K562 (cell line): ENCODE measurements around the gene ZNF723. TPM values are rescaled to one million over a fixed set of nuclear protein-coding genes. Genes with fewer than 3 reads are reported as not detected.

Experiments used
- DNMT1 ChIP-seq: fragments of 450-650 bp; IDR thresholded peaks from 2 replicates; pipeline ENCODE4 v1.6.1; 2016; ENCODE audit warnings: antibody characterized with exemption, mild to moderate bottlenecking
- FOXJ2 ChIP-seq: fragments of 200-800 bp; sonication (Bioruptor generic); IDR thresholded peaks from 2 replicates; pipeline ENCODE4 v1.6.1; 2016; ENCODE audit warnings: missing genetic modification characterization, missing compliant biosample characterization
- IFI16 ChIP-seq: fragments of 250-450 bp; sonication (Bioruptor Pico); IDR thresholded peaks from 2 replicates; pipeline ENCODE4 v2.1.2; 2022; ENCODE audit warnings: mild to moderate bottlenecking, inconsistent platforms
- KLF10 ChIP-seq: fragments of 250-450 bp; sonication (Bioruptor Pico); IDR thresholded peaks from 2 replicates; pipeline ENCODE4 v1.6.1; 2021; ENCODE audit warnings: matching md5 sums
- MYNN ChIP-seq, 2 experiments: sonication (generic); formaldehyde crosslinking in 1 of 2; IDR thresholded peaks; 2 replicates each; pipeline versions ENCODE4 v1.5.0 to v1.6.1; 2016 to 2020; ENCODE audit warnings: antibody characterized with exemption in 1 of 2, missing genetic modification reagents in 1 of 2
- SIN3A ChIP-seq, 2 experiments: fragments of 150-350 bp in 1 of 2; IDR thresholded peaks; 2 replicates each; pipeline ENCODE4 v1.6.1; 2011 to 2016; ENCODE audit warnings: borderline replicate concordance in 2 of 2, low read depth in 2 of 2, low read length in 2 of 2, mild to moderate bottlenecking in 2 of 2, moderate library complexity in 2 of 2; ENCODE audit not compliant: control insufficient read depth in 1 of 2
- WHSC1 ChIP-seq: IDR thresholded peaks from one replicate; pipeline ENCODE4 v1.6.1; 2012; ENCODE audit warnings: low read length, control low read depth, inconsistent platforms
- ZBTB40 ChIP-seq, 2 experiments: fragments of 450-650 bp in 1 of 2; sonication (generic) in 1 of 2; formaldehyde crosslinking in 1 of 2; IDR thresholded peaks; 2 replicates each; pipeline versions ENCODE4 v1.7.1 to v1.9.0; 2016 to 2022; ENCODE audit warnings: inconsistent platforms in 1 of 2, mild to moderate bottlenecking in 1 of 2, missing genetic modification reagents in 1 of 2
- ZNF347 ChIP-seq: fragments of 450-650 bp; formaldehyde crosslinking; IDR thresholded peaks from 2 replicates; pipeline ENCODE4 v1.4.0; 2020; ENCODE audit warnings: low read depth, mild to moderate bottlenecking, moderate library complexity
- polyA plus RNA-seq, 8 experiments: library from polyadenylated mRNA; depleted of rRNA in 4 of 8; stranded (reverse) in 5 of 8; unstranded in 3 of 8; fragments of >200 nt; fragmentation: Nextera tagmentation in 2 of 8; fragmentation: Illumina TruSeq in 1 of 8; extraction: Ambion mirVana in 2 of 8; extraction: Trizol in 1 of 8; gene quantifications; 2 replicates each; pipeline versions ENCODE4 v1.2.1 to v1.2.3, GENCODE V29; 2011 to 2014; ENCODE audit warnings: inconsistent platforms in 1 of 8, missing spikeins in 1 of 8
- total RNA-seq, 7 experiments: library from RNA; depleted of rRNA in 6 of 7; stranded (reverse); fragments of >200 nt in 6 of 7; fragmentation: Illumina TruSeq in 2 of 7; extraction: Trizol in 2 of 7; gene quantifications; 2 replicates each; pipeline versions ENCODE4 v1.2.1 to v1.2.3, GENCODE V29; 2011 to 2021; ENCODE audit warnings: low replicate concordance in 1 of 7
- TF ChIP-seq, protein P1 (sequence below), 3 experiments: fragments of 200-800 bp in 1 of 3; sonication (Bioruptor generic) in 1 of 3; sonication (generic) in 1 of 3; formaldehyde crosslinking in 1 of 3; IDR thresholded peaks; 2 replicates each; pipeline versions ENCODE4 v1.6.1 to v1.8.0; 2016 to 2022; ENCODE audit warnings: mild to moderate bottlenecking in 2 of 3, missing compliant biosample characterization in 2 of 3, missing genetic modification characterization in 2 of 3, missing genetic modification reagents in 1 of 3

The ZNF723 gene
- total and polyA plus RNA-seq, 9 of the 15 experiments (the other 6 are each of a cell fraction or from before 2014, with no cell fraction given) = 0.07 to 0.18 (median 0.11) TPM; not detected in 6

GRCh38 chr19:22832031-22832762 is at the start of gene ZNF723 (continued):
- TF ChIP-seq ZBTB40 (IDR thresholded peaks at IDR 0.05) (no peak), ZBTB40 (CRISPR knock-in tag; IDR thresholded peaks at IDR 0.05) (no peak), MYNN (IDR thresholded peaks at IDR 0.05) (no peak), MYNN (CRISPR knock-in tag; IDR thresholded peaks at IDR 0.05) (no peak), IFI16 (CRISPR knock-in tag) (no peak), WHSC1 (no peak), KLF10 (no peak), ZNF347 (CRISPR knock-in tag) (no peak), SIN3A (IDR thresholded peaks at IDR 0.05; ENCODE audit: borderline replicate concordance in 2 of 2, control insufficient read depth in 1 of 2, low read depth in 2 of 2, low read length in 2 of 2) (no peak), FOXJ2 (tag) (no peak), DNMT1 (no peak)
- TF ChIP-seq, protein P1, sequence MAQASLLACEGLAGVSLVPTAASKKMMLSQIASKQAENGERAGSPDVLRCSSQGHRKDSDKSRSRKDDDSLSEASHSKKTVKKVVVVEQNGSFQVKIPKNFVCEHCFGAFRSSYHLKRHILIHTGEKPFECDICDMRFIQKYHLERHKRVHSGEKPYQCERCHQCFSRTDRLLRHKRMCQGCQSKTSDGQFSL (CRISPR knock-in tag; IDR thresholded peaks at IDR 0.05) = no peak
- TF ChIP-seq, protein P1 (tag; IDR thresholded peaks at IDR 0.05) = no peak
- TF ChIP-seq, all 486 proteins: peak for 0
